NCI-H82 (cell line): Measurements from ENCODE around the gene FBXO46.

Experiments used
- DNase-seq: peaks from one replicate; lab custom pipeline; 2025; lab: John Stamatoyannopoulos, UW

The FBXO46 gene

DNA sequence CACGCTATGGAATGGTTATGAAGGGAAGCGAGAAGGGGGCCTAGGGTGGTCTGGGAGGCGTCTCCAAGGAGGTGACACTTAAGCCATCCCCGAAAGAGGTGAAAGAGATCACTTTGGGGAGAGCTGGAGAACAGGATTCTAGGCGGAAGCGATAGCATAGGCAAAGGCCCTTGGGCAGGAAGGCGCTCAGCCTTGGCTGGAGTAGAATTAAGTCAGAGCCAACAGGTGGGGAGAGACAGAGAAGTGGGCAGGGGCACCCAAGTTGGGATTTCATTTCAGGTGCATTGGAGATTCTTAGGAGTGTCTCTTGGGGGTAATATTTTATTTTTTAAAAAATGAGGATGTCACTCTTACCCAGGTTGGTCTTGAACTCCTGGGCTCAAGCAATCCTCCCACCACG, 48.6 kb downstream of the FBXO46 start:
- DNase-seq: no peak

DNA sequence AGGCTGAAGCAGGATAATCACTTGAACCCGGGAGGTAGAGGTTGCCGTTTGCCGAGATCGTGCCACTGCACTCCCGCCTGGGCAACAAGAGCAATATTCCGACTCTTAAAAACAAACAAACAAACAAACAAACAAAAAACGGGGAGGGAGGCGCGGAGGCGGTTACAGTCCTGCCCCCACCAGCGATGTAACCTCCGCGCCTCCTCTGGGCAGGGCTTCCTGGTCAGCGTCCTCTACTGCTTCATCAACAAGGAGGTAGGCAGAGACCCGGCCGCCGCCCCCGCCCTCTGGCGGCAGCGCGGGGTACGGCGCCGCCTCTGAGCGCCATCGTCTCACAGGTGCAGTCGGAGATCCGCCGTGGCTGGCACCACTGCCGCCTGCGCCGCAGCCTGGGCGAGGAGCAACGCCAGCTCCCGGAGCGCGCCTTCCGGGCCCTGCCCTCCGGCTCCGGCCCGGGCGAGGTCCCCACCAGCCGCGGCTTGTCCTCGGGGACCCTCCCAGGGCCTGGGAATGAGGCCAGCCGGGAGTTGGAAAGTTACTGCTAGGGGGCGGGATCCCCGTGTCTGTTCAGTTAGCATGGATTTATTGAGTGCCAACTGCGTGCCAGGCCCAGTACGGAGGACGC, 49.2 kb downstream of the FBXO46 start:
- DNase-seq: peak; percentile 85

DNA sequence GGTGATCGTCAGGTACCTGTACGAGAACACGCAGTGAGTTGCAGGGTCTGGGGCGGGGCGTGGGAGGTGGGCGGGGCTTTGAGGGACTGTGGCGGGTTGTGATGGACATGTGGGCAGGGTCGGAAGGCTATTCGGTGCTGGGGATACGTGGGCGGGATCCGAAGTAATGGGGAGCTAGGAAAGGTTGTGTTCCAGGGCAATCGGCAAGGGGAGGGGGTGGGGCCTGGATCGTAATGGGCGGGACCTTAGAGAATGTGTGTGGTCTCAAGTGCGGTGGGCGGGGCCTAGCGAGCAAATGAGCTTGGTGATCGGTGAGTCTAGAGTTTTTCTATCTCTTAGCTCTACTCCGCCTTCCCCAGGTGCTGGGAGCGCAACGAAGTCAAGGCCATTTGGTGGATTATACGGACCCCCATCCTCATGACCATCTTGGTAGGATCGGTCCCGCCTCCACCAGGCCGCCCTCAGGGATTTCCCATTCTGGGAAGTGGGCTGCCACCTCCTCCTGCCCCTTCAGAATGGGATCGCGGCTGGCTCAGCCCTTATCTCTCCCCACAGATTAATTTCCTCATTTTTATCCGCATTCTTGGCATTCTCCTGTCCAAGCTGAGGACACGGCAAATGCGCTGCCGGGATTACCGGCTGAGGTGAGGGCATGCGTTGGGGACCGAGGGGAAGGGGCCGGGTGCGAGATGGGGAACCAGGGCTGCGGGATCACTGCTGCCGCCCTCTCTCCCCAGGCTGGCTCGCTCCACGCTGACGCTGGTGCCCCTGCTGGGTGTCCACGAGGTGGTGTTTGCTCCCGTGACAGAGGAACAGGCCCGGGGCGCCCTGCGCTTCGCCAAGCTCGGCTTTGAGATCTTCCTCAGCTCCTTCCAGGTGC, 53.1 kb downstream of the FBXO46 start:
- peak; percentile 51 for DNase-seq

DNA sequence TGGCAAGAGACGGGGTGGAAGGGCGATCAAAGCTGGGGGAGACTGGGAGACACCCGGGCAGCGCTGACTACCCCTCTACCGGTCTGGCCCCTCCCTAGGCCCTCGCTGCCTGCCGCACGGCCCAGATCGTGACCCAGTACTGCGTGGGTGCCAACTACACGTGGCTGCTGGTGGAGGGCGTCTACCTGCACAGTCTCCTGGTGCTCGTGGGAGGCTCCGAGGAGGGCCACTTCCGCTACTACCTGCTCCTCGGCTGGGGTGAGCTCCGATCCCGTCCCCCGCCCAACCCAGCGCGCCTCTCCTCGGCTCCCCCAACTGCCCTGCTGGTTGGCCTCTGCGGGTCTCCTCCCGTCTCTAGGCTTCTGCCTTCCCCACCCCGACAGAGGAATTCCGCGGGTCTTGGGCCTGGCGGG, 53.8 kb downstream of the FBXO46 start:
- no peak for DNase-seq

DNA sequence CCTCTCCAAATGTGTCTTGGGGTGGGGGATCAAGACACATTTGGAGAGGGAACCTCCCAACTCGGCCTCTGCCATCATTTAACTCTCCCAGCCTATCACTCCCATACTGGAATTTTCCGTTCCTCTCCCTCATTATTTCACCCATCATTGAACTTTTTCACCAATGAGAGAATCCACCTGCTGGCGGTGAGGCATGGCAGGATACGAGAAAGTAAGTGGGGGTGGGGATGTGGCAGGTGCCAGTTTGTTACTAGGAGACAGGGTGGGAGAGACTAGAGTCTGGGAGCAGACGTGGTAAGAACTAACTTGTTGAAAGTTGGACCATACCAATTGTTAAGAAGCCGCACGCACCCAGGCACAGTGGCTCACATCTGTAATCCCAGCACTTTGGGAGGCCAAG, 55.8 kb downstream of the FBXO46 start:
- DNase-seq: no peak

DNA sequence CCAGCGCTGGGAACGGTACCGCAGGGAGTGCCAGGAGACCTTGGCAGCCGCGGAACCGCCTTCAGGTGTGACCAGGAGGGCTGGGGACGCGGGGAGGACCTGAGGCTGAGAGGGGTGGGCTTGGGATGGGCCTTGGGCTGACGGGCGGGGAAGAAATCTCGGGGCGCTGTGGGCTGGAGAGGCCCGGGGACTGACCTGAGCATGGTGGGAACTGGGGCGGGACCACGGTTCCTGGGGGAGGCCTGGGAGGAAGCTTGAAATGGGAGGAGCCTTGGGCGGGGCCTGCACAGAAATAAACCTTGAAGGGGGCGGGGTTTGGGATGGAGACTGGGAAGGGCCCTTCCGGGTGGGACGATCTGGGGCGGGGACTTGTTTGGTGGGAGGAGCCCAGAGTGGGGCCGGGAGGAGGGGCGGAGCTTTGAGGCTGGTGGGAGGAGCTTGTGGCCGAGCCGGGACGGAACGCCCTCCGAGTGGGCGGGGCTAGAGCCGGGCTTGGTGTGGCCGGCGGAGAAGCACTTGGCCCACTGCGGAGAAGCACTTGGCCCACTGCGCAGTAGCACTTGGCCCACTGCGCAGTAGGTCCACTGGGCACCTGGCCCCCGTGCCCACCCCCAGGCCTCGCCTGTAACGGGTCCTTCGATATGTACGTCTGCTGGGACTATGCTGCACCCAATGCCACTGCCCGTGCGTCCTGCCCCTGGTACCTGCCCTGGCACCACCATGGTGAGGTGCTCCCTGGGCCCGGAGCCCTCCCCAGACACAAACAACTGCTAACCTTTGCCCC, 59.8 kb downstream of the FBXO46 start:
- DNase-seq: peak; percentile 88

DNA sequence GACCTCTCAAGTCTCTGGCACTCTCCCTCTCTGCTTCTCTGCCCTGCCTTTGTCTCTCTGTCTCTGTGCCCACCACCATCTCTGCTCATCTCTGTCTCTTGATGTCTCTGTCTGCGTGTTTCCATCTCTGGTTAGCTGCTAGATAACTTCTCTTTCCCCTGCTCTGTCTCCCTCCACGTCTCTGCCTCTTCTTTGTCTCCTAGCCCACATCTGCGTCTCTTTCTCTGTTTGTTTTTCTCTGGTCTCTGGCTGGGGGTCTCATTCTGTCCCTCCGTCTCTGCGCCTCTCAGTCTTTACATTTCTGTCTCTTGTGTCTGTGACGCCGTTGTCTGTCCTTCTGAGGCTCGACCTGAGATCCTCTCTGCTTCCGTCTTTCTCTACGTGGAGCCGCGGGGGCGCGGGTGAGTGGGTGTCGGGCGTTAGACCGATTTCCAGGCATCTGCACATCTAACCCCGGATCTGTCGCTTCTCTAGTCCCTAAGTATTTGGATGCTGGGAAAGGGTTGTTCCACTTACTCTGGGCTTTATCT, 62.3 kb downstream of the FBXO46 start:
- no peak for DNase-seq

DNA sequence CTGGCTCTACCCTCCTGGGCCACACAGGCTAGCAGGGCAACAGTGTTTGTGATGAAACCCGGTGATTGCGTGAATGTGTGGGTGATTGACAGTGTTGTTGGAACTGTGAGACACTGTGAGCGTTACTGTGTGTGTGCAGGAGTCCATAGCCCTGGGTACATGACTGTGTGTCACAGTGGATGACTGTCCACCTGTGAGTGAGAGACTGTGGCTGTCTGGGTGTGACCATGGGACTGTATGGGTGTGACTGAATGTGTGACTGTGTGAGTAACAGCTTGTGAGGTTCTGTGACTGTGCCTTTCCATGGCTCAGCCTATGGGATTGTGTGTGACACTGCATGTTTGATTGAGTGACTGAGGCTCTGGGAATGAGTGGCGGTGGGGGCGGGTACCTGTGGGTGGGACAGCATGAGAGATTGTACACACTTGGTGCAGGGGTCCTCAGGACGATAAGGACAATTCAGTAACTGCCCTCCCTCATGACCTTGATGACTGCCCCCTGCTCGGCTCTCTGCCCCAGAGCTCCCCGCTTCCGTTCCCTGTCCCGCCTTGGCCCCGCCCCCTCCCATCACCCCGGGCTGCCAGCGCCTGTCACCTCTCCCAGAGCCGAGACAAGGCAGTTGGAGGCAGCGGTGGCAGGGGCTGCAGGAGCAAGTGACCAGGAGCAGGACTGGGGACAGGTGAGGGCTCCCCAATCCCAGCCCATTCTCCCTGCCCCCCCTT, 62.9 kb downstream of the FBXO46 start, which contains the start of gene GIPR:
GIPR (plus strand) TSS at position 602 of the 722 bp plus-strand sequence. CDS start 1,300 bp downstream, outside the sequence.
- peak; percentile 93 for DNase-seq

DNA sequence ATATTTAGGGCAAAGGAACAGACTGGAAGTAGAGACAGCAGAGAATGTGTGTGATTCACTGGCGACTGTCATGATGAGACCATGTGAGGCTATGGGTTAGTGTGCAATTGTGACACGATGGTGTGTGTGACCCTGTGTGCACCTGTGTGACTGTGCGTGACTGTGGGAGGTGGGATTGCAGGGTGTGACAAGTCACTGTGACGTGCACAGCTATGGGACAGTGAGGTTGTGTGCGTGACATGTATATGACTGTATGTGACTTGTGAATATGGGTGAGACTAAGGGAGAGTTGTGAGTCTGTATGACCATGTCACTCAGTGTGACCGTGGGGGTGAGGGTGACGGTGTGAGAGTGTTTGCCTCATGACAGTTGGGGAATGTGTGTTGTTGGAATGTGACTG, 66.1 kb downstream of the FBXO46 start:
- DNase-seq: no peak

DNA sequence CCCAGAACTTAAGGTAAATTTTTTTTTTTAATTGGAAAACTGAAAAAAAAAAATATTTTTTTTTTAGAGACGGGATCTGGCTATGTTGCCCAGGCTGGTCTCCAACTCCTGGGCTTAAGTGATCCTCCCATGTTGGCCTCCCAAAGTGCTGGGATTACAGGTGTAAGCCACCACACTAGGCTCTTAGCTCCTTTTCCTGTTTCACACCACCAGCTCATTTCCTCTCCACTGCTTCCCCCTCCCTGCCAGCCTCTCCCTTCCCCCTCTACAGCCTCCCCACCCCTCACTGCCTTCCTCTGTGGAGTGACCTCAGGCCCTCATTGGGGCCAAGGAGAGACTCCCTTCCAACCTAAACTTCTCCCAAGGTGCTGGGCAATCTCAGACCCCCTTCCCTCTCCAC, 66.9 kb downstream of the FBXO46 start:
- peak; percentile 52 for DNase-seq

DNA sequence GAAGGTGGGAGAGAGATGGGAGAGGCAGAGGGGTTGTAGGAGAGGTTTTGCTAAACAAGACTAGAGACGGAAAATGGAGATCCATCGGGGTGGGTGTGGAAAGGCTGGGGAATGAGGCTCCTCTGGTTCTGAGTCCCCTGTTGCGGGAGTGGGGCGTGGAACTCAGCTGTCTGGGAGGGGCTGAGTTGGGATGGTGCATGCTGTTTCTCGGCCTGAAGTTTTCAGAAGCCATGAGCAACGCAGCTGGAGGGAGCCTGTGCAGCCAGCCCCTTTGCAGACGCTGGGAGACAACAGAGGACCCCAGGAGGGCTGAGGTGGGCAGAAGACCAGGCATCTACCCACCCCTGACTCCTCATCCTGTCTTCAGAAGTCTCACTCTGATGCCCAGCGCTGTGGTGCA, 70.1 kb downstream of the FBXO46 start:
- DNase-seq: peak; percentile 25
